ENCODE data around the gene SLC34A1.

SLC34A1 gene

GRCh38 chr5:177389241-177390169 is 5.3 kb downstream of the SLC34A1 start:
- peak; percentile 54 for DNase-seq

- peak; percentile 85 for DNase-seq
Observed at GRCh38 chr5:177390363-177391300, 6.4 kb downstream of the SLC34A1 start.

GRCh38 chr5:177392765-177393164 is 8.5 kb downstream of the SLC34A1 start:
- no peak for DNase-seq

- no peak for DNase-seq
Observed at GRCh38 chr5:177393206-177393765, 9.1 kb downstream of the SLC34A1 start.

- DNase-seq: no peak
Observed at GRCh38 chr5:177393990-177394389, 9.8 kb downstream of the SLC34A1 start.

- DNase-seq: no peak
Observed at GRCh38 chr5:177396078-177396477, 11.8 kb downstream of the SLC34A1 start.

- DNase-seq: no peak
Observed at GRCh38 chr5:177396807-177397206, 12.6 kb downstream of the SLC34A1 start.

GRCh38 chr5:177397875-177398390 is 13.7 kb downstream of the SLC34A1 start:
- no peak for DNase-seq

GRCh38 chr5:177399997-177400868 is 16.0 kb downstream of the SLC34A1 start, which contains the start of gene PFN3:
PFN3 (minus strand) TSS chr5:177400661; CDS start chr5:177400576, 85 bp downstream.
- no peak for DNase-seq

GRCh38 chr5:177402271-177403043 is 18.2 kb downstream of the SLC34A1 start:
- DNase-seq: peak; percentile 75

- DNase-seq: peak; percentile 61
Observed at GRCh38 chr5:177403102-177403791, 19.0 kb downstream of the SLC34A1 start.

GRCh38 chr5:177403792-177404640 is 19.8 kb downstream of the SLC34A1 start:
- DNase-seq: peak; percentile 87

- no peak for DNase-seq
Observed at GRCh38 chr5:177404641-177405179, 20.5 kb downstream of the SLC34A1 start.

GRCh38 chr5:177405312-177405711 is 21.1 kb downstream of the SLC34A1 start:
- DNase-seq: no peak

GRCh38 chr5:177405805-177406204 is 21.6 kb downstream of the SLC34A1 start:
- no peak for DNase-seq

GRCh38 chr5:177409043-177409801 is 25.0 kb downstream of the SLC34A1 start, which contains the start of gene F12:
F12 (minus strand) TSS chr5:177409564; CDS start chr5:177409527, 37 bp downstream.
- DNase-seq: no peak

- no peak for DNase-seq
Observed at GRCh38 chr5:177410575-177410974, 26.3 kb downstream of the SLC34A1 start.

GRCh38 chr5:177412603-177413233 is 28.5 kb downstream of the SLC34A1 start:
- no peak for DNase-seq

Data from activated naive CD4-positive, alpha-beta T cell treated with anti-CD3 and anti-CD28 coated beads, Interleukin-2, amount 50 U/mL, for 16 hours (primary cell).